Natural killer cell (primary cell): ENCODE measurements around the gene PRRT3. TPM values are rescaled to one million over a fixed set of nuclear protein-coding genes. Genes with fewer than 3 reads are reported as not detected.
A peak's percentile ranks its signal among the peaks of the same experiment; 100 is the strongest.

Source experiments
- ATAC-seq, 3 donors: fragments of 150-1000 bp in 2 of 3; fragments of 200-7000 bp in 1 of 3; cut with Tn5 transposase; 1 replicate in 1 of 3; 2 replicates in 2 of 3; pipeline ENCODE4 v1.10.0; 2021; ENCODE audit warnings: mild to moderate bottlenecking in 2 of 3, moderate library complexity in 2 of 3
- DNase-seq, 2 donors: peaks; one replicate each; pipeline versions ENCODE4 v3.0.0 to v3.0.0-alpha.2; 2013 to 2021; ENCODE audit warnings: mixed read lengths in 1 of 2
- H3K27ac ChIP-seq: one replicate; pipeline ENCODE4 v1.5.1; 2013; ENCODE audit warnings: mild to moderate bottlenecking, low read length
- H3K27me3 ChIP-seq: one replicate; pipeline ENCODE4 v1.6.1; 2013; ENCODE audit warnings: low read length; ENCODE audit not compliant: control insufficient read depth, insufficient read depth
- H3K36me3 ChIP-seq: one replicate; pipeline ENCODE4 v1.6.1; 2013; ENCODE audit warnings: low read length; ENCODE audit not compliant: control insufficient read depth, insufficient read depth
- H3K4me1 ChIP-seq: one replicate; pipeline ENCODE4 v1.6.1; 2013; ENCODE audit warnings: low read length; ENCODE audit not compliant: control insufficient read depth, insufficient read depth
- H3K4me3 ChIP-seq: one replicate; pipeline ENCODE4 v1.5.1; 2013; ENCODE audit warnings: low read length
- H3K9me3 ChIP-seq: one replicate; pipeline ENCODE4 v1.6.1; 2013; ENCODE audit warnings: low read length; ENCODE audit not compliant: control insufficient read depth, insufficient read depth
- H3K27ac Mint-ChIP-seq, 2 donors: one replicate each; pipeline ENCODE4 v1.8.0; 2022; ENCODE audit warnings: mild to moderate bottlenecking in 2 of 2, mixed read lengths in 2 of 2, moderate library complexity in 1 of 2
- H3K27me3 Mint-ChIP-seq, 2 donors: one replicate each; pipeline ENCODE4 v1.8.0; 2022; ENCODE audit warnings: low read depth in 2 of 2, mixed read lengths in 2 of 2
- H3K36me3 Mint-ChIP-seq: one replicate; pipeline ENCODE4 v1.8.0; 2022; ENCODE audit warnings: mixed read lengths
- H3K4me1 Mint-ChIP-seq, 2 donors: one replicate each; pipeline ENCODE4 v1.8.0; 2022; ENCODE audit warnings: mixed read lengths in 2 of 2
- H3K4me3 Mint-ChIP-seq: one replicate; pipeline ENCODE4 v1.8.0; 2022; ENCODE audit warnings: mild to moderate bottlenecking, moderate library complexity, mixed read lengths
- H3K9me3 Mint-ChIP-seq, 2 donors: one replicate each; pipeline ENCODE4 v1.8.0; 2022; ENCODE audit warnings: mixed read lengths in 2 of 2
- WGBS: methylation state at CpG from one replicate; pipeline ENCODE4 v1.1.7; 2013; ENCODE audit warnings: missing lambda C conversion rate; ENCODE audit not compliant: insufficient coverage; 5-methylcytosine and 5-hydroxymethylcytosine counted together
- intact Hi-C: fragments of 100-400 bp; cut with micrococcal nuclease; formaldehyde crosslinking; loops from one replicate; pipeline ENCODE4 v1.14.2; 2022
- total RNA-seq, 4 donors: library from RNA; stranded (reverse); fragments of 120-200 nt in 1 of 4; gene quantifications; one replicate each; pipeline versions ENCODE4 v1.2.3 to v1.2.4, GENCODE V29; 2013 to 2022
- TF ChIP-seq, protein P1 (sequence below): fragments of 200-600 bp; IDR thresholded peaks from one replicate; pipeline ENCODE4 v1.8.0; 2022; ENCODE audit warnings: antibody characterized with exemption

PRRT3 gene
- total RNA-seq, 3 donors from 2014 or later (not counting 1 experiment from before 2014, with no cell fraction given): 2.2 to 5.1 (median 4.8) TPM

- under 1% methylated on average over 50 of the region's 50 CpGs for WGBS
- no peaks in the 10 kb centered on the region for H3K36me3 Mint-ChIP-seq
Observed at GRCh38 chr3:9933561-9934234, 18.5 kb downstream of the PRRT3 start, which contains the start of gene CRELD1. TSS of gene CRELD1 (plus strand) at chr3:9933834. CDS start at chr3:9934439, 605 bp downstream.

DNA sequence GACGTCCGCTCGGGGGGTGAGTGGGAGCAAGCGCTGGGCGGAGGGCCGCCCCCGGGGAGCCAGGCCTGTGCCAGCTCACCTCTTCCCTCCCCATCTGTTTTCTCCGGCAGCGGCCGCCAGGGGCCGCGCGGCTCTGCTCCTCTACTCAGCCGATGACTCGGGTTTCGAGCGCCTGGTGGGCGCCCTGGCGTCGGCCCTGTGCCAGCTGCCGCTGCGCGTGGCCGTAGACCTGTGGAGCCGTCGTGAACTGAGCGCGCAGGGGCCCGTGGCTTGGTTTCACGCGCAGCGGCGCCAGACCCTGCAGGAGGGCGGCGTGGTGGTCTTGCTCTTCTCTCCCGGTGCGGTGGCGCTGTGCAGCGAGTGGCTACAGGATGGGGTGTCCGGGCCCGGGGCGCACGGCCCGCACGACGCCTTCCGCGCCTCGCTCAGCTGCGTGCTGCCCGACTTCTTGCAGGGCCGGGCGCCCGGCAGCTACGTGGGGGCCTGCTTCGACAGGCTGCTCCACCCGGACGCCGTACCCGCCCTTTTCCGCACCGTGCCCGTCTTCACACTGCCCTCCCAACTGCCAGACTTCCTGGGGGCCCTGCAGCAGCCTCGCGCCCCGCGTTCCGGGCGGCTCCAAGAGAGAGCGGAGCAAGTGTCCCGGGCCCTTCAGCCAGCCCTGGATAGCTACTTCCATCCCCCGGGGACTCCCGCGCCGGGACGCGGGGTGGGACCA is 19.2 kb downstream of the PRRT3 start:
- WGBS: 0% methylated on average over 77 of the region's 77 CpGs
- Histone ChIP-seq H3K36me3 (peaks cover 14% of the 10 kb centered on the region), H3K27ac (peak overlapping the region; percentile 93), H3K4me3 (peak overlapping the region; percentile 78), H3K4me1 (peaks cover 29% of the 10 kb centered on the region), H3K27me3 (no peaks in the 10 kb centered on the region), H3K9me3 (no peaks in the 10 kb centered on the region)
- Mint-ChIP-seq H3K36me3 (no peaks in the 10 kb centered on the region), H3K27me3 (no peaks in the 10 kb centered on the region), H3K4me1 (peaks cover 44 to 50% of the 10 kb centered on the region in 2 donors), H3K27ac (peak overlapping the region; percentile 97 to 99), H3K4me3 (peak overlapping the region; percentile 98), H3K9me3 (no peaks in the 10 kb centered on the region)
- TF ChIP-seq, protein P1, sequence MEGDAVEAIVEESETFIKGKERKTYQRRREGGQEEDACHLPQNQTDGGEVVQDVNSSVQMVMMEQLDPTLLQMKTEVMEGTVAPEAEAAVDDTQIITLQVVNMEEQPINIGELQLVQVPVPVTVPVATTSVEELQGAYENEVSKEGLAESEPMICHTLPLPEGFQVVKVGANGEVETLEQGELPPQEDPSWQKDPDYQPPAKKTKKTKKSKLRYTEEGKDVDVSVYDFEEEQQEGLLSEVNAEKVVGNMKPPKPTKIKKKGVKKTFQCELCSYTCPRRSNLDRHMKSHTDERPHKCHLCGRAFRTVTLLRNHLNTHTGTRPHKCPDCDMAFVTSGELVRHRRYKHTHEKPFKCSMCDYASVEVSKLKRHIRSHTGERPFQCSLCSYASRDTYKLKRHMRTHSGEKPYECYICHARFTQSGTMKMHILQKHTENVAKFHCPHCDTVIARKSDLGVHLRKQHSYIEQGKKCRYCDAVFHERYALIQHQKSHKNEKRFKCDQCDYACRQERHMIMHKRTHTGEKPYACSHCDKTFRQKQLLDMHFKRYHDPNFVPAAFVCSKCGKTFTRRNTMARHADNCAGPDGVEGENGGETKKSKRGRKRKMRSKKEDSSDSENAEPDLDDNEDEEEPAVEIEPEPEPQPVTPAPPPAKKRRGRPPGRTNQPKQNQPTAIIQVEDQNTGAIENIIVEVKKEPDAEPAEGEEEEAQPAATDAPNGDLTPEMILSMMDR: peak; percentile 82
- peak; percentile 68 to 80 (median 70) for ATAC-seq
- intact Hi-C loops: loop anchor here (2.0 to 5.0 kb wide), 6 partner anchors 42 to 292 kb away; partner anchors contain the start of genes BRK1, EMC3, FANCD2 and JAGN1
- peak; percentile 82 to 93 for DNase-seq

More at GRCh38 chr3:9933561-9934234, 18.5 kb downstream of the PRRT3 start, which contains the start of gene CRELD1:
- DNase-seq: peak; percentile 98 to 99
- Histone ChIP-seq H3K4me3 (peak within 1 kb of the TSS; percentile 78), H3K4me1 (peaks cover 29% of the 10 kb centered on the region), H3K27ac (peak within 1 kb of the TSS; percentile 93), H3K27me3 (no peaks in the 10 kb centered on the region), H3K9me3 (no peaks in the 10 kb centered on the region), H3K36me3 (peaks cover 16% of the 10 kb centered on the region)
- peak within 1 kb of the TSS; percentile 98 for H3K4me3 Mint-ChIP-seq
- intact Hi-C loops: loop anchor here (2.0 to 5.0 kb wide), 6 partner anchors 43 to 291 kb away; partner anchors contain the start of genes BRK1, EMC3, FANCD2 and JAGN1
- TF ChIP-seq, protein P1: no peak
- H3K27ac Mint-ChIP-seq: peak within 1 kb of the TSS; percentile 97 to 99
- H3K27me3 Mint-ChIP-seq: no peaks in the 10 kb centered on the region
- peak; percentile 82 to 92 (median 83) for ATAC-seq
- H3K9me3 Mint-ChIP-seq: no peaks in the 10 kb centered on the region
- H3K4me1 Mint-ChIP-seq: peaks cover 44 to 50% of the 10 kb centered on the region in 2 donors

DNA sequence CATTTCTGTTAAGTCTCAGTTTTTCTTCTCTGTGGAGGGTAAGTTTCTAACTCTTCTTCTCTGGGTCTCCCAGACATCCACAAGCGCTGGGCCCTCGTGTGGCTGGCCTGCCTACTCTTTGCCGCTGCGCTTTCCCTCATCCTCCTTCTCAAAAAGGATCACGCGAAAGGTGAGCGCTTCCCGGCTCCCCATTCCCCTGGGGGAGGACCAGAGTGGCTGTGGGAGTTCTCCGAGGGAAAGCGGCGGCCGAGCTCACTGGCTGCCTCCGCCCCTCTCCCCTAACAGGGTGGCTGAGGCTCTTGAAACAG is 19.7 kb downstream of the PRRT3 start:
- Histone ChIP-seq H3K9me3 (no peaks in the 10 kb centered on the region), H3K36me3 (peaks cover 10% of the 10 kb centered on the region), H3K4me1 (peaks cover 29% of the 10 kb centered on the region), H3K27me3 (no peaks in the 10 kb centered on the region), H3K27ac (peak overlapping the region; percentile 93), H3K4me3 (peak overlapping the region; percentile 78)
- peak overlapping the region; percentile 98 for H3K4me3 Mint-ChIP-seq
- no peaks in the 10 kb centered on the region for H3K27me3 Mint-ChIP-seq
- 1% methylated on average over 12 of the region's 13 CpGs for WGBS
- TF ChIP-seq, protein P1: no peak
- H3K27ac Mint-ChIP-seq: peak overlapping the region; percentile 97 to 99
- ATAC-seq (no peak), DNase-seq (no peak)
- no peaks in the 10 kb centered on the region for H3K9me3 Mint-ChIP-seq
- peaks cover 44 to 50% of the 10 kb centered on the region in 2 donors for H3K4me1 Mint-ChIP-seq
- no peaks in the 10 kb centered on the region for H3K36me3 Mint-ChIP-seq
- intact Hi-C loops: loop anchor here (2.0 to 5.0 kb wide), 6 partner anchors 42 to 292 kb away; partner anchors contain the start of genes BRK1, EMC3, FANCD2 and JAGN1
